Subcutaneous abdominal adipose tissue (tissue), 5 donors: ENCODE data around the gene STK39.
"Not testable (repeated sequence)": the region's sequence is repeated elsewhere in the genome, so short reads cannot be mapped to it uniquely, and the experiment has no call there.

ENCODE experiments used
- H3K27ac ChIP-seq: one replicate; pipeline ENCODE4 v1.7.0; 2013; ENCODE audit warnings: low read depth, mild to moderate bottlenecking, inconsistent platforms, low read length, moderate library complexity
- H3K27me3 ChIP-seq, 5 donors: one replicate each; pipeline ENCODE4 v1.7.0; 2013; ENCODE audit warnings: low read length in 5 of 5, inconsistent platforms in 1 of 5; ENCODE audit not compliant: control insufficient read depth in 5 of 5, insufficient read depth in 4 of 5
- H3K36me3 ChIP-seq, 5 donors: one replicate each; pipeline ENCODE4 v1.7.0; 2013; ENCODE audit warnings: low read length in 5 of 5; ENCODE audit not compliant: control insufficient read depth in 5 of 5, insufficient read depth in 5 of 5
- H3K4me1 ChIP-seq, 5 donors: one replicate each; pipeline ENCODE4 v1.7.0; 2013; ENCODE audit warnings: low read length in 5 of 5, mild to moderate bottlenecking in 3 of 5, moderate library complexity in 1 of 5; ENCODE audit not compliant: control insufficient read depth in 5 of 5, insufficient read depth in 5 of 5
- H3K4me3 ChIP-seq, 5 donors: one replicate each; pipeline ENCODE4 v1.7.0; 2013; ENCODE audit warnings: low read length in 5 of 5, low read depth in 1 of 5
- H3K9ac ChIP-seq, 5 donors: one replicate each; pipeline ENCODE4 v1.7.0; 2013; ENCODE audit warnings: low read length in 5 of 5, mild to moderate bottlenecking in 4 of 5, moderate library complexity in 3 of 5
- H3K9me3 ChIP-seq, 5 donors: one replicate each; pipeline ENCODE4 v1.7.0; 2013; ENCODE audit warnings: low read length in 5 of 5; ENCODE audit not compliant: control insufficient read depth in 5 of 5
- donor health status: healthy.
- donor health status: healthy.
- donor health status: healthy.
- donor health status: healthy.
- donor health status: healthy.

The STK39 gene

DNA sequence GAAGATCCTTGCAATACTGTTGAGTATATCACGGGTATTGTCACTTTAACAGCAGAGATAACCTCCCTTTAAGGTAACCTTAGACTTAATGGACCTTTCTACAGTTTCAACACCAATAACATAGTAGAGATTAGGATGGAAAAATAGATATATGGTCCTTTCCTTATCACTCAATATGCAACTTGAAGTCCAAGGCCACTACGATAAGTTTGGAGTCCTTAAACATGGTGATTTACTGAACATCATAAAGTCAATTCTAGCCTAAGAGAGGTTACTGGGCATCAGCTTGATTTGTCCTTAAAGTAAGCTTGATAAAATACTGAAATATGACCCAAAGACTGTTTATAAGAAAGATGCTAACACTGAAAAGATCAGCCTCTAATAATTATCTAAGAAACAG lies 203.2 kb downstream of the STK39 start:
- Histone ChIP-seq H3K27me3 (no peaks in the 10 kb centered on the region), H3K27ac (no peak overlapping the region), H3K9ac (no peak overlapping the region), H3K4me1 (no peaks in the 10 kb centered on the region), H3K9me3 (no peaks in the 10 kb centered on the region), H3K4me3 (no peak overlapping the region), H3K36me3 (peaks cover 0 to 5% (median 0%) of the 10 kb centered on the region in 5 donors)

DNA sequence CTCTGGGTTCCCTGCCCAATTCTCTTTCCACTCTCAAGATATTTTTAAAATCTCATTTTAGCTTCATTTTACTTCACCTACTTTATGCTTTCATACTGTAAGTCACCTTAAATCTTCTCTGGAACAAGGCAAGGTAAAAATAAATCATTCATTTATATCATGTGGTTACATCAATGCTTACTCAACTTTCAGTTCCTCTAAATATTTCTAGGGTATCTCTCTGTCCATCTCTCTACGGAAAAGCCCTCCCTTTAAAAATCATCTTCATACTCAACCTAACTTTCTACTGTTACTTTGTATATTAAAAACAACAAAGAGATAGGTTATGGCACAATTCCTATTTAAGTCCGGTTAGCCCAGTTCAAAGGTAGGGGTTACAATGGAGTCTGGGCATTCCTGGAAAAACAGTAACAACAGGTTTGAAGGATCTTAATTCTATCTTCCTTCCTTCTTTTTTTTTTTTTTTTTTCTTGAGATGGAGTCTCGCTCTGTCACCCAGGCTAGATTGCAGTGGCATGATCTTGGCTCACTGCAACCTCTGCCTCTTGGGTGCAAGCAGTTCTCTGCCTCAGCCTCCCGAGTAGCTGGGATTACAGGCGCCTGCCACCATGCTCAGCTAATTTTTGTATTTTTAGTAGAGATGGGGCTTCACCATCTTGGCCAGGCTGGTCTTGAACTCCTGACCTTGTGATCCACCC lies 205.1 kb downstream of the STK39 start:
- H3K27ac ChIP-seq, H3K9ac ChIP-seq, H3K9me3 ChIP-seq, H3K4me1 ChIP-seq, H3K4me3 ChIP-seq, H3K27me3 ChIP-seq, H3K36me3 ChIP-seq: not testable (repeated sequence)

DNA sequence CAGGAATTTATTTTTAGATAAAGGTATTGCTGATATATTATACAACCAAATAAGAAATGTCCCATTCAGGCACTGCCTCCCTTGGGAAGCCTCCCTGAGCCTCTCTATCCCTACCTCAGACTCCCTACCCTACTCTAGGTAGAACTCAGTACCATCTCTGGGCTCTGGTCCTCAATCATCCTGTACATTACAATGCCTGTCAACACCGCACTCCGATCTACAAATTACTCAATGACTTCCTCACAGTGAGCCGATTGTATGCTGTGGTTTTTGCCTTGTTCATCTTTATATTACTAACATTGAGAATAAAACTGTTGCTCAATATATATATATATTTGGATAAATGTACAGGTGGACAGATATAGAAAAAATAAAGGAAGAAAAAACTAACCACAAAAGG lies 207.5 kb downstream of the STK39 start:
- Histone ChIP-seq H3K27me3 (no peaks in the 10 kb centered on the region), H3K9me3 (no peaks in the 10 kb centered on the region), H3K36me3 (peaks cover 0 to 3% (median 0%) of the 10 kb centered on the region in 5 donors), H3K9ac (no peak overlapping the region), H3K4me1 (no peaks in the 10 kb centered on the region), H3K27ac (no peak overlapping the region), H3K4me3 (no peak overlapping the region)

DNA sequence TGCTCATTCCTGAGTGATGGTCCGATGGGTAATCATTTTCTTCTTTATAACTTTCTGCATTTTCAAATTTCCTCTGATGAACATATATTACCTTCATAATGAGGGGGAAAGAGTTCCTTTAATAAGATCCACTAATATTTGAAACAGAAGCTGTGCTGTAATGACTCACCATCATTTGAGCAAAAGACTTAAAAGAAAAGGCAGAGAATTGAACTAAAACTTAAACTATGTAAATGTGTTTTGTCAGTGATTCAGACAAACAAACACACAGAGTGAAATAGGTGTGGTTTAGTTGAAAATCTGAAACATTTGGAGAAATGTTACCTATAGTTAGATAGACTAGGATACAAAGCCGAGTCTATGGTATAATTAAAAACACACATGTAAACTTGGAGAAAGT lies 209.6 kb downstream of the STK39 start:
- H3K9ac ChIP-seq: no peak overlapping the region
- H3K27me3 ChIP-seq: no peaks in the 10 kb centered on the region
- no peak overlapping the region for H3K4me3 ChIP-seq
- no peak overlapping the region for H3K27ac ChIP-seq
- no peaks in the 10 kb centered on the region for H3K4me1 ChIP-seq
- peaks cover 0 to 7% (median 0%) of the 10 kb centered on the region in 5 donors for H3K36me3 ChIP-seq
- H3K9me3 ChIP-seq: no peaks in the 10 kb centered on the region

DNA sequence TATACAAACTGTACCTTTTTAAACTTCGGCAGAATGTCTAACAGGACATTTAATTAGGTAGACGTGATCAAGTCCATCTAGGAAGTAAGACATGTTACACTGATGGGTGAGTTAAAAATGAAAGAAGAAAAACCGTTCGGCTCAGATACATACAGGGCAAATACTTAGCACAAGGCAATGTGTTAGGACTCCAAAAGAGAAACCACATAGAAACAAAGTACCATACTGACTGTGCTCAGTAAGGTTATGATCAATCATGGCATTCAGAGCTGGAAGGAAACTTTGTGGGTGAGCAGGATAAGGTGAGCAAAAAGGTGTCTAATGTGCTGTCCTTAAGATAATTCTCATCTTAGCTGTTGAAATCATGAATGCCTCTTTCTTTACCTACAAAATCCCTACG lies 211.9 kb downstream of the STK39 start:
- no peak overlapping the region for H3K4me3 ChIP-seq
- peaks cover 0 to 7% (median 0%) of the 10 kb centered on the region in 5 donors for H3K36me3 ChIP-seq
- H3K27ac ChIP-seq: no peak overlapping the region
- no peaks in the 10 kb centered on the region for H3K27me3 ChIP-seq
- no peak overlapping the region for H3K9ac ChIP-seq
- H3K4me1 ChIP-seq: no peaks in the 10 kb centered on the region
- no peaks in the 10 kb centered on the region for H3K9me3 ChIP-seq

DNA sequence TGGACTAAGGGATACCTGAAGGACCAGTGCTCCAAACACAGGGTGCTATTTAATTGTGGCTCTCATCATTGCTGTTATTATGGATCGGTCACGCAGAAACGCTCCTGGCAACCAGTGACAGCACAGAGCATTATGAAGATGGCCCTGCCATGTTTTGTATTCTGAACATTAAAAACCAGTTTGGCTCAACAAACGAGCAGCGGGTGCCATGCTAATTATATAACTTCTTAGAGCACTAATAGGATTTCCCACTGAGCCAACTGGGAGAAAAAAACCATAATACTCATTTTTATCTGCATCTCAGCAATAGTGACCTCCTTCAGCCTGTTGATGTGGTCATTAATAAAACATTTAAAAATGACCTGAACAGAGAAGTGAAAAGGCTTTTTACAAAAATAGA lies 212.8 kb downstream of the STK39 start:
- no peaks in the 10 kb centered on the region for H3K9me3 ChIP-seq

DNA sequence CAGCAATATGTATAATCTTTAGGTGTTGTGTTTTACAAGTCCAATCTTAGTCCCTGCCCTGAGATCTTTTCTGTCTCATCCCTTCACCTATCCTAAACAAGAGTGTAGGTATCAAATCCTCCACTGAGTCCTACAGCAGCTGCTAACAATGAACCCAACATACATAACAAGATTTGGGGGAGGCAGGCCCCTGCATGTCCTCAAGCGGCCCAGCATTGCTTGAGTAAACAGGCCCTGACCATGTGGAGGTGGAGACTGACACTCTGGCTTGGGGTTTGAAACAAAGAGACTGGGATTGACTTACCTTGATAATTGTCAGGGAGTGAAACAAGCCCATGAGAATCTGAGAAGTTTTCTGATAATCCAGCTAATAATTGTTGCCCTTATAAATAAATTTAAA lies 213.4 kb downstream of the STK39 start:
- no peaks in the 10 kb centered on the region for H3K27me3 ChIP-seq
- no peak overlapping the region for H3K9ac ChIP-seq
- no peaks in the 10 kb centered on the region for H3K4me1 ChIP-seq
- H3K4me3 ChIP-seq: no peak overlapping the region
- no peaks in the 10 kb centered on the region for H3K9me3 ChIP-seq
- no peak overlapping the region for H3K27ac ChIP-seq
- peaks cover 0 to 7% (median 0%) of the 10 kb centered on the region in 5 donors for H3K36me3 ChIP-seq

More for the DNA sequence above, 212.8 kb downstream of the STK39 start:
- no peak overlapping the region for H3K27ac ChIP-seq
- no peak overlapping the region for H3K4me3 ChIP-seq
- H3K9ac ChIP-seq: no peak overlapping the region
- no peaks in the 10 kb centered on the region for H3K4me1 ChIP-seq
- H3K27me3 ChIP-seq: no peaks in the 10 kb centered on the region
- peaks cover 0 to 7% (median 0%) of the 10 kb centered on the region in 5 donors for H3K36me3 ChIP-seq

DNA sequence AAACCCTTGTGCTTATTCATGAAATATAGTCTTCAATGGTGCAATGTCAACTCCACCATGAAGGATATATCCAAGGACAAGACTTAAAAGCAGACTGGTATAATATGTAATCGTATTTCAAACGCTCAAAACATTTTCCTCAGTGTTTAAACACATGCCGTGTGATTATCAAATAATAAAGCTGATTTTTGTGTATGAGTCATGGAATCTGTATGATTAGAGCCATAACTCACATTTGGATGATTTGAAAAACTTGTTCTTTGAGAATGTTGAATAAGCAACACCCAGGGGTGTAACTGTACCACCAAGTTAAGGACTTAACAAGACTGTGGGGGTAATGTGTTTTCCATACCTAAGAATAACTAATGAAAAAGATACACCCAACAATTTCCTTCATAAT lies 215.3 kb downstream of the STK39 start:
- Histone ChIP-seq H3K4me1 (peaks cover 0 to 6% (median 0%) of the 10 kb centered on the region in 5 donors), H3K27me3 (no peaks in the 10 kb centered on the region), H3K9me3 (no peaks in the 10 kb centered on the region), H3K27ac (no peak overlapping the region), H3K36me3 (peaks cover 0 to 7% (median 0%) of the 10 kb centered on the region in 5 donors), H3K9ac (no peak overlapping the region), H3K4me3 (no peak overlapping the region)

DNA sequence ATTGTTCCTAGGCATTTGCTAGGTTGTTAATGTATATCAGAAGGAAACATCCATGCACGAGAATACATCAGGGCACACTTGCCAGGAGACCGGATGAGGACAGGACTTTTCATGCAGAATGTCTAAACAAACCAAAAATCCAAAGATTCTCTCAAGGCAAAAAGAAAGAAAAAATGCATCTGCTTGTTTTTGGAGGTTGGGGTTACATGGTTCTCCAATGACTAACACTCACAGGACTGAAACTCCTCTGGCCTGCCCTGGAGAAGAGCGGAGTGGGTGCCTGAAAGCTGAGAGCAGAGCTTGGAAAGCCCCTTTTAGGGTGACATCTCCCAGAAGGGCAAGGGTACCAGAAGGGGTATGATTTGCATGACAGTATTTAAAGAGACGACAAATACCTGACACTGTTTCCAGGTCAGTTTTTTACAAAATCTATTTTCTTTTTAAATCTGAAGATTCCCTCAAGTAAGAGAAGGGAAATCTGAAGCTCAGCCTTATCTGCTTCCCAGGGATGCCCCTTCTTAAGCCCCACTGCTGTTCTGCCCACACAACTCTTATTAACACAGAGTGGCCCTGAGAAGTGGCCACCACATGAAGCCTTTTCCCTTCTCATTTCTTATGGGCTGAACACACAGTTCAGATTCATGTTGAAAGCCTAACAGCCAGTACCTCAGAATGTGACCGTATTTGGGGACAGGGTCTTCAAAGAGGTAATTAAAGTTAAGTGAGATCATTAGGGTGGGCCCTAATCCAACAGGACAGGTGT lies 216.4 kb downstream of the STK39 start:
- Histone ChIP-seq H3K4me3 (no peak overlapping the region), H3K27ac (no peak overlapping the region), H3K27me3 (no peaks in the 10 kb centered on the region), H3K36me3 (peaks cover 0 to 7% (median 0%) of the 10 kb centered on the region in 5 donors), H3K4me1 (peaks cover 0 to 9% (median under 1%) of the 10 kb centered on the region in 5 donors), H3K9ac (no peak overlapping the region), H3K9me3 (no peaks in the 10 kb centered on the region)

DNA sequence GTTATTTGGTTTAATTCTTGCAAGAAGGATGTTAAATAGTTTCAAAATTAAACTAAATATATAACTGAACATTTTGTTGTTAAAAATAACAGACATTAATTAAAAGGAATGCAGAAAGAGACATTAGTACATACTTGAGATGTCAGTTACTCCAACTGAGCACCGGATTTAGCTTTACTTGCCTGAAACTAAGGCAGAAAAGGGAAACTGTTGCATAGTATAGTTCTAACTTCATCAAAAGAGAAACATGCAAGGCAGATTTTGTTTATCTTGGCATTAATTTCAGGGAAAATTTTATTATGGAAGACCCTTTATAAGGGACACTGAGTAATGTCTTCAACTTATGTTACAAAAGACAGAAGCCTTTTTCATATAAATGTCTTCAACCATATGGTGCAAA lies 218.3 kb downstream of the STK39 start:
- Histone ChIP-seq H3K27me3 (no peaks in the 10 kb centered on the region), H3K9ac (no peak overlapping the region), H3K4me3 (no peak overlapping the region), H3K9me3 (no peaks in the 10 kb centered on the region), H3K36me3 (peaks cover 0 to 7% (median 0%) of the 10 kb centered on the region in 5 donors), H3K27ac (no peak overlapping the region), H3K4me1 (peaks cover 0 to 22% (median 10%) of the 10 kb centered on the region in 5 donors)
